ENCODE results near the gene CUBN.

The CUBN gene

DNA sequence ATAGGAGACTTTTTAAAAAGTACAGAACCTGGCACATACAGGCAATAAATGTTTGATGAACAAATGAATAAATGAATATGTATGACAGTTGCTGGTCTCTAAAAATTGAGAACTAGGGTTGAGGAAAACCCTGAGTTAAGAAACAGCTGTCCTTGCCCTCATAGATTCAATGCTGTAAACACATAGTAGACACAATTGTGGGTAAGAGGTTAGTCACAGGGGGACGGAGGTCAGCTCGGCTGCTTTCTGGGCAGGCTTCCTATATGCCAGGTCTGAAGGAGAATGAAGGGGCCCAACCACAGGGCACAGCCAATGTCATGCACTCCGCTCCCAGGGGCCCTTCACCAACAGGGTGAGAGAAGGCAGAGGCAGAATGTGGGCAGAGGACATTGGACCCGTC, 169.1 kb downstream of the CUBN start:
- ChIA-PET CTCF (no interaction called here), POLR2A (interaction anchor here (0.6 kb wide), 1 partner anchor 170 kb away, joined by 3 read pairs; no protein-coding TSS in a partner anchor)
- no peak for DNase-seq (ENCODE audit: low read depth, low spot score)
- TF ChIP-seq CTCF (IDR thresholded peaks at IDR 0.05; ENCODE audit: insufficient read depth, low read length, missing control alignments): no peak
- H3K4me3 ChIP-seq (ENCODE audit: low read depth, low read length): no peak overlapping the region

DNA sequence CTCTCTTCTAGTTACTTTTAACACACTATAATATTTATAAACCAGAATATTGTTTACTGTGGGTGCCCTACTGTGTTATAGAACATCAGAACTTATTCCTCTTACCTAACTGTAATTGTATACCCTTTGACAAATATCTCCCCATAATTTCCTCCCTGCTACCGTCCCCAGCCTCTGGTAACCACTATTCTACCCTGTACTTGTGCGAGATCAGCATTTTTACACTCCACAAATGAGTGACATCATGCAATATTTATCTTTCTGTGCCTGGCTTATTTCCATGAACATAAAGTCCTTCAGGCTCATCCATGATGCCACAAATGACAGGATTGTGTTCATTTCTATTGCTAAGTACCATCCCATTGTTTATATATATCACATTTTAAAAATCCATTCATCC, 172.6 kb downstream of the CUBN start:
- ChIA-PET POLR2A (no interaction called here), CTCF (no interaction called here)
- DNase-seq (ENCODE audit: low read depth, low spot score): no peak
- no peak for TF ChIP-seq CTCF (IDR thresholded peaks at IDR 0.05; ENCODE audit: insufficient read depth, low read length, missing control alignments)
- H3K4me3 ChIP-seq (ENCODE audit: low read depth, low read length): no peak overlapping the region

GRCh38 chr10:16954280-16955030, 175.2 kb downstream of the CUBN start:
- POLR2A ChIA-PET: no interaction called here
- no peak for DNase-seq (ENCODE audit: low read depth, low spot score)
- TF ChIP-seq CTCF (IDR thresholded peaks at IDR 0.05; ENCODE audit: insufficient read depth, low read length, missing control alignments): no peak
- CTCF ChIA-PET: no interaction called here
- H3K4me3 ChIP-seq (ENCODE audit: low read depth, low read length): no peak overlapping the region

GRCh38 chr10:16953270-16953669, 176.3 kb downstream of the CUBN start:
- CTCF ChIA-PET: interaction anchor here (0.7 to 1.2 kb wide), 3 partner anchors 9 to 277 kb away, joined by 3 read pairs; no protein-coding TSS in a partner anchor
- TF ChIP-seq CTCF (IDR thresholded peaks at IDR 0.05; ENCODE audit: insufficient read depth, low read length, missing control alignments): no peak
- no peak overlapping the region for H3K4me3 ChIP-seq (ENCODE audit: low read depth, low read length)
- no peak for DNase-seq (ENCODE audit: low read depth, low spot score)
- POLR2A ChIA-PET: interaction anchor here (1.0 to 1.3 kb wide), 3 partner anchors 15 to 276 kb away, joined by 3 to 6 read pairs (median 5); no protein-coding TSS in a partner anchor

DNA sequence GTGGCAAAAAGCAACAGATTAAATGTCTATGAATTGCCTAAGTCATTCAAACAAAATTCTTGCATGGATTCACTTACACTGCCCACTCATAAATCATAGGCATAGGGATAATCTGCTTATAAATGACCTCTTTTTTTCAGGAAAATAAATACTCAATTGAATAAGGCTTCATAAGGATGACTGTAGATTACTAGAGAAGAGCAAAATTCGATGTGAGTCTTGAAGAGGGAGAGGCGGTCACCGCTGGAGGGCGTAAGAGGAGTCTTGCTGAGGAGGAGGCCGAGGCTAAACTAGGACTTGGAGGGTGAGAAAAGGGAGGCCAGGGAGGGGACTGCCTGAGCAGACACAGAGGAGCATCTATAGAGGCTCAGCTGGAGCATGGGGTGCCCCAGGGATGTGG, 177.0 kb downstream of the CUBN start:
- CTCF ChIA-PET: interaction anchor here (1.2 kb wide), 1 partner anchor 10 kb away, joined by 3 read pairs; no protein-coding TSS in a partner anchor
- POLR2A ChIA-PET: interaction anchor here (1.0 to 1.3 kb wide), 3 partner anchors 16 to 277 kb away, joined by 3 to 6 read pairs (median 5); no protein-coding TSS in a partner anchor
- no peak for DNase-seq (ENCODE audit: low read depth, low spot score)
- no peak overlapping the region for H3K4me3 ChIP-seq (ENCODE audit: low read depth, low read length)
- TF ChIP-seq CTCF (IDR thresholded peaks at IDR 0.05; ENCODE audit: insufficient read depth, low read length, missing control alignments): no peak

DNA sequence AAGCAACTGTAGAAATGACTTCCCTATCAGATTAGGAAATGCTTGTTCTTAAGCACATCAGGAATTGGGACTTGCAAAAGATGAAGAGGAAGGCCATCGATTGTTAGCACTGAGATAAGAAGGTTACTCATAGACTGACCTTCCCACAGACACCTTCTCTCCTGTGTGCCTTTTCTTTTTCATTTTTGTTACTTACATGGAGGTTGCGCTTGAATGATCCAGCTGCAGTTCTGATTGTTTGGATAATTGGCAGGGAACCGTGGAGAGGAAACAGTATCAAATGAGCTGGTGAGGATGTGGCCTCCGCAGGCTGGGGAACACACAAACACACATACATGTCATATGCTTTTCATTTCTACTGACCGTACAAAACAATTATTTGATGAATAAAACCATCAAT, 177.5 kb downstream of the CUBN start:
- POLR2A ChIA-PET: interaction anchor here (1.3 kb wide), 1 partner anchor 107 kb away, joined by 4 read pairs; no protein-coding TSS in a partner anchor
- no peak for TF ChIP-seq CTCF (IDR thresholded peaks at IDR 0.05; ENCODE audit: insufficient read depth, low read length, missing control alignments)
- CTCF ChIA-PET: no interaction called here
- no peak for DNase-seq (ENCODE audit: low read depth, low spot score)
- no peak overlapping the region for H3K4me3 ChIP-seq (ENCODE audit: low read depth, low read length)

All from AG04449 (cell line).